Measurements from ENCODE around the gene CAP2. TPM values are rescaled to one million over a fixed set of nuclear protein-coding genes. Genes with fewer than 3 reads are reported as not detected.

The CAP2 gene
- total RNA-seq, 1 experiment from 2014 or later = 7.2 TPM

DNA sequence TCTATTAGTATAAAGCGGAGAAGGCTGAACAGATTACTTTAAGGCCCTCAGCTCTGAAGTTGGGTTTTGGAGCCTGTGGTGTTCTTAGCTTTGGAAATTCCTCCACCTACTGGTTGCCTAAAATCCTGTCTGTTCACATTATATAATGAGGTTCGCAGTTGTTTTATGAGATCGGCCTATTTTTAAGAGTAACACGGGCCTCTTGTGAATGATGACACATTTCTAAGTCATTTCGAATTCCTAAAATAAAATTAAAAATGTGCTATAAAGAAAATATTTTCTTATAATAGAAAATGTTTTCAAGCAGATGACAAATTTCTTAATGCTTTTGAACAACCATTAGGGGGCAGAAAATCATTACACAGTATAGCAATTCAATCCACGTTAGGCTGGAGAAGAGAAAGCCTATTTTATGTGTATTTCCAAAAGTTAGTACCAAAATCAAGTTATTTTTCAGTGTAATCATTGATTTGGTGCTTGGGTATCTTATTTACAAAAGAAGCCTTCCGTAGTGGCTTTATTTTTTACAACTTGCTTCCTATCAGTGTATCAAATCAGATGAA lies 190.9 kb downstream of the CAP2 start:
- Mint-ChIP-seq H3K36me3 (no peaks in the 10 kb centered on the region), H3K27ac (no peak overlapping the region), H3K27me3 (ENCODE audit: low read depth) (peaks cover 14% of the 10 kb centered on the region), H3K9me3 (peaks cover 8% of the 10 kb centered on the region), H3K4me1 (no peaks in the 10 kb centered on the region), H3K4me3 (no peak overlapping the region)
- ATAC-seq (peak; percentile 44), DNase-seq (ENCODE audit: low spot score) (no peak)
- ChIA-PET POLR2A (no interaction called here), CTCF (interaction anchor here (0.6 to 1.1 kb wide), 36 partner anchors 10 to 498 kb away, joined by 3 to 11 read pairs (median 4); partner anchors contain the start of genes CAP2 and FAM8A1)
- TF ChIP-seq, protein P1, sequence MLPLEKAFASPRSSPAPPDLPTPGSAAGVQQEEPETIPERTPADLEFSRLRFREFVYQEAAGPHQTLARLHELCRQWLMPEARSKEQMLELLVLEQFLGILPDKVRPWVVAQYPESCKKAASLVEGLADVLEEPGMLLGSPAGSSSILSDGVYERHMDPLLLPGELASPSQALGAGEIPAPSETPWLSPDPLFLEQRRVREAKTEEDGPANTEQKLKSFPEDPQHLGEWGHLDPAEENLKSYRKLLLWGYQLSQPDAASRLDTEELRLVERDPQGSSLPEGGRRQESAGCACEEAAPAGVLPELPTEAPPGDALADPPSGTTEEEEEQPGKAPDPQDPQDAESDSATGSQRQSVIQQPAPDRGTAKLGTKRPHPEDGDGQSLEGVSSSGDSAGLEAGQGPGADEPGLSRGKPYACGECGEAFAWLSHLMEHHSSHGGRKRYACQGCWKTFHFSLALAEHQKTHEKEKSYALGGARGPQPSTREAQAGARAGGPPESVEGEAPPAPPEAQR (CRISPR knock-in tag; IDR thresholded peaks at IDR 0.05) = no peak
- TF ChIP-seq, protein P2, sequence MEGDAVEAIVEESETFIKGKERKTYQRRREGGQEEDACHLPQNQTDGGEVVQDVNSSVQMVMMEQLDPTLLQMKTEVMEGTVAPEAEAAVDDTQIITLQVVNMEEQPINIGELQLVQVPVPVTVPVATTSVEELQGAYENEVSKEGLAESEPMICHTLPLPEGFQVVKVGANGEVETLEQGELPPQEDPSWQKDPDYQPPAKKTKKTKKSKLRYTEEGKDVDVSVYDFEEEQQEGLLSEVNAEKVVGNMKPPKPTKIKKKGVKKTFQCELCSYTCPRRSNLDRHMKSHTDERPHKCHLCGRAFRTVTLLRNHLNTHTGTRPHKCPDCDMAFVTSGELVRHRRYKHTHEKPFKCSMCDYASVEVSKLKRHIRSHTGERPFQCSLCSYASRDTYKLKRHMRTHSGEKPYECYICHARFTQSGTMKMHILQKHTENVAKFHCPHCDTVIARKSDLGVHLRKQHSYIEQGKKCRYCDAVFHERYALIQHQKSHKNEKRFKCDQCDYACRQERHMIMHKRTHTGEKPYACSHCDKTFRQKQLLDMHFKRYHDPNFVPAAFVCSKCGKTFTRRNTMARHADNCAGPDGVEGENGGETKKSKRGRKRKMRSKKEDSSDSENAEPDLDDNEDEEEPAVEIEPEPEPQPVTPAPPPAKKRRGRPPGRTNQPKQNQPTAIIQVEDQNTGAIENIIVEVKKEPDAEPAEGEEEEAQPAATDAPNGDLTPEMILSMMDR (IDR thresholded peaks at IDR 0.05) = peak; percentile 14

DNA sequence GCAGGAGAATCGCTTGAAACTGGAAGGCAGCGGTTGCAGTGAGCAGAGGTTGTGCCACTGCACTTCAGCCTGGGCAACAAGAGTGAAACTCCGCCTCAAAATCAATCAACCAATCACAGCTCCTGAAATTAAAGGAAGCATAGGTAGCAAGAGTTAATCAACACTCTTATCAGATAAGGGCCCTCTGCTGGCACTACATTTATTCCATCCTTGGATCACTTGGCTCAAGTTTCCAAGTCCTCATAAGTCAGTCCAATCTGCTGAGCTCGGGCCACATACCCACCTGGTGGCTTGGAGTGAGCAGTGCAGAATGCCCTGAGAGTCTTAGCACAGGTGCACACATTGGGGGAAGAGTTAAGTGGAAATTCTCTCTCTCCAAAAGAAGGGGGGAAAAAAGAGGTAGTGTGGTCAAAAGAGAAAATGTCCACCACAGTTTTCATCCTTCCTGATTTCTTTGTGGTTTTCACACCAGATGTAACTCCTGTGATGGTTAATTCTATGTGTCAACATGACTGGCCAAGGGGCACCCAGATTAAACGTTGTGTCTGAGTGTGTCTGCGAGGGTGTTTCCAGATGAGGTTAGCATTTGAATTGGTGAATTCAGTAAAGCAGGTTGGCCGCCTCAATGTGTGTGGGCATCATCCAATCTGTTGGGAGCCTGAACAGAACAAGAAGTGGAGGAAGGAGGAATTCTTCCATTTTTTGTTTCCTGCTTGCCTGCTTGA lies 192.5 kb downstream of the CAP2 start:
- peak; percentile 93 for ATAC-seq
- Mint-ChIP-seq H3K4me3 (no peak overlapping the region), H3K27me3 (ENCODE audit: low read depth) (peaks cover 8% of the 10 kb centered on the region; the same call in 1 of the 2 replicates)
- TF ChIP-seq ZNF219 (CRISPR knock-in tag; IDR thresholded peaks at IDR 0.05; ENCODE audit: borderline replicate concordance) = no peak
- no peak for TF ChIP-seq ZNF121 (CRISPR knock-in tag; IDR thresholded peaks at IDR 0.05)
- TF ChIP-seq, protein P3, sequence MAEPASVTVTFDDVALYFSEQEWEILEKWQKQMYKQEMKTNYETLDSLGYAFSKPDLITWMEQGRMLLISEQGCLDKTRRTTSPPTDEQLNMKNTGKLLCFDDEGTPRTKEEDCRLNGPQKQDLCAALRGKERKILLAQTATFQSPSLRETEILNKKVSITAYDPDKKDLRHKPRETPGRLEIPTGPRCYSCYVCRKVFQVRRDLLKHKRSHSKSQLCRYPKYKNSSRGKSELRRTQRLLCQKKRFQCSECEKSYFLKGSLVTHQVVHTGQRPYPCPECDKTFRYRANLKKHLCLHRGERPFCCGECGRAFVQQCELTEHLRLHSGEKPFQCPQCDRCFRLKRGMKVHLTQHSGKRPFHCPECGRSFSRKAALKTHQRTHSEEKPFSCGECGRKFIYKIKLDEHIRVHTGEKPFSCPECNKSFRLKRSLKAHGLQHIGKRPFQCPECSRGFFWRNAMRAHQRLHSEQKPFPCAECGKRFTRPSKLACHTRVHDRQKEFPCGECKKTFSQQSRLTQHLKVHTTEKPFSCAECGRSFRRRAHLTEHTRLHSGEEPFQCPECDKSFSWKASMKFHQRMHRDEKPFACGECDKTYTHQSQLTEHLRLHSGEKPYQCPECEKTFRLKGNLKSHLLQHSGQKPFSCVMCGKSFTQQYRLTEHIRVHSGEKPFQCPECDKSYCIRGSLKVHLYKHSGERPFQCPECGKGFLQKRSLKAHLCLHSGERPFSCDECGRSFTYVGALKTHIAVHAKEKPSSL (CRISPR knock-in tag; conservative IDR thresholded peaks at IDR 0.05) = no peak
- TF ChIP-seq SP1 (CRISPR knock-in tag; conservative IDR thresholded peaks at IDR 0.05) = no peak
- TF ChIP-seq, protein P4, sequence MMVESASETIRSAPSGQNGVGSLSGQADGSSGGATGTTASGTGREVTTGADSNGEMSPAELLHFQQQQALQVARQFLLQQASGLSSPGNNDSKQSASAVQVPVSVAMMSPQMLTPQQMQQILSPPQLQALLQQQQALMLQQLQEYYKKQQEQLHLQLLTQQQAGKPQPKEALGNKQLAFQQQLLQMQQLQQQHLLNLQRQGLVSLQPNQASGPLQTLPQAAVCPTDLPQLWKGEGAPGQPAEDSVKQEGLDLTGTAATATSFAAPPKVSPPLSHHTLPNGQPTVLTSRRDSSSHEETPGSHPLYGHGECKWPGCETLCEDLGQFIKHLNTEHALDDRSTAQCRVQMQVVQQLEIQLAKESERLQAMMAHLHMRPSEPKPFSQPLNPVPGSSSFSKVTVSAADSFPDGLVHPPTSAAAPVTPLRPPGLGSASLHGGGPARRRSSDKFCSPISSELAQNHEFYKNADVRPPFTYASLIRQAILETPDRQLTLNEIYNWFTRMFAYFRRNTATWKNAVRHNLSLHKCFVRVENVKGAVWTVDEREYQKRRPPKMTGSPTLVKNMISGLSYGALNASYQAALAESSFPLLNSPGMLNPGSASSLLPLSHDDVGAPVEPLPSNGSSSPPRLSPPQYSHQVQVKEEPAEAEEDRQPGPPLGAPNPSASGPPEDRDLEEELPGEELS (CRISPR knock-in tag; IDR thresholded peaks at IDR 0.05) = no peak
- TF ChIP-seq, protein P5, sequence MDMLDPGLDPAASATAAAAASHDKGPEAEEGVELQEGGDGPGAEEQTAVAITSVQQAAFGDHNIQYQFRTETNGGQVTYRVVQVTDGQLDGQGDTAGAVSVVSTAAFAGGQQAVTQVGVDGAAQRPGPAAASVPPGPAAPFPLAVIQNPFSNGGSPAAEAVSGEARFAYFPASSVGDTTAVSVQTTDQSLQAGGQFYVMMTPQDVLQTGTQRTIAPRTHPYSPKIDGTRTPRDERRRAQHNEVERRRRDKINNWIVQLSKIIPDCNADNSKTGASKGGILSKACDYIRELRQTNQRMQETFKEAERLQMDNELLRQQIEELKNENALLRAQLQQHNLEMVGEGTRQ (CRISPR knock-in tag; IDR thresholded peaks at IDR 0.05) = no peak
- no peak for TF ChIP-seq EMX1 (CRISPR knock-in tag; IDR thresholded peaks at IDR 0.05)
- no peak for TF ChIP-seq NFATC4 (CRISPR knock-in tag; IDR thresholded peaks at IDR 0.05)
- TF ChIP-seq SOX15 (CRISPR knock-in tag; IDR thresholded peaks at IDR 0.05) = no peak
- TF ChIP-seq GTF2I (CRISPR knock-in tag; conservative IDR thresholded peaks at IDR 0.05) = no peak
- TF ChIP-seq ESRRA (CRISPR knock-in tag; IDR thresholded peaks at IDR 0.05; ENCODE audit: borderline replicate concordance) = no peak
- TF ChIP-seq, protein P6, sequence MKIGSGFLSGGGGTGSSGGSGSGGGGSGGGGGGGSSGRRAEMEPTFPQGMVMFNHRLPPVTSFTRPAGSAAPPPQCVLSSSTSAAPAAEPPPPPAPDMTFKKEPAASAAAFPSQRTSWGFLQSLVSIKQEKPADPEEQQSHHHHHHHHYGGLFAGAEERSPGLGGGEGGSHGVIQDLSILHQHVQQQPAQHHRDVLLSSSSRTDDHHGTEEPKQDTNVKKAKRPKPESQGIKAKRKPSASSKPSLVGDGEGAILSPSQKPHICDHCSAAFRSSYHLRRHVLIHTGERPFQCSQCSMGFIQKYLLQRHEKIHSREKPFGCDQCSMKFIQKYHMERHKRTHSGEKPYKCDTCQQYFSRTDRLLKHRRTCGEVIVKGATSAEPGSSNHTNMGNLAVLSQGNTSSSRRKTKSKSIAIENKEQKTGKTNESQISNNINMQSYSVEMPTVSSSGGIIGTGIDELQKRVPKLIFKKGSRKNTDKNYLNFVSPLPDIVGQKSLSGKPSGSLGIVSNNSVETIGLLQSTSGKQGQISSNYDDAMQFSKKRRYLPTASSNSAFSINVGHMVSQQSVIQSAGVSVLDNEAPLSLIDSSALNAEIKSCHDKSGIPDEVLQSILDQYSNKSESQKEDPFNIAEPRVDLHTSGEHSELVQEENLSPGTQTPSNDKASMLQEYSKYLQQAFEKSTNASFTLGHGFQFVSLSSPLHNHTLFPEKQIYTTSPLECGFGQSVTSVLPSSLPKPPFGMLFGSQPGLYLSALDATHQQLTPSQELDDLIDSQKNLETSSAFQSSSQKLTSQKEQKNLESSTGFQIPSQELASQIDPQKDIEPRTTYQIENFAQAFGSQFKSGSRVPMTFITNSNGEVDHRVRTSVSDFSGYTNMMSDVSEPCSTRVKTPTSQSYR (CRISPR knock-in tag; IDR thresholded peaks at IDR 0.05) = no peak
- TF ChIP-seq, protein P7, sequence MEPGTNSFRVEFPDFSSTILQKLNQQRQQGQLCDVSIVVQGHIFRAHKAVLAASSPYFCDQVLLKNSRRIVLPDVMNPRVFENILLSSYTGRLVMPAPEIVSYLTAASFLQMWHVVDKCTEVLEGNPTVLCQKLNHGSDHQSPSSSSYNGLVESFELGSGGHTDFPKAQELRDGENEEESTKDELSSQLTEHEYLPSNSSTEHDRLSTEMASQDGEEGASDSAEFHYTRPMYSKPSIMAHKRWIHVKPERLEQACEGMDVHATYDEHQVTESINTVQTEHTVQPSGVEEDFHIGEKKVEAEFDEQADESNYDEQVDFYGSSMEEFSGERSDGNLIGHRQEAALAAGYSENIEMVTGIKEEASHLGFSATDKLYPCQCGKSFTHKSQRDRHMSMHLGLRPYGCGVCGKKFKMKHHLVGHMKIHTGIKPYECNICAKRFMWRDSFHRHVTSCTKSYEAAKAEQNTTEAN (CRISPR knock-in tag; IDR thresholded peaks at IDR 0.05) = no peak
- no peak for TF ChIP-seq GABPB1 (CRISPR knock-in tag; IDR thresholded peaks at IDR 0.05)
- no peak for TF ChIP-seq ATF1 (CRISPR knock-in tag; IDR thresholded peaks at IDR 0.05)
- TF ChIP-seq RORB (CRISPR knock-in tag; IDR thresholded peaks at IDR 0.05) = no peak

More for the DNA sequence above, 192.5 kb downstream of the CAP2 start:
- peak; percentile 36 for DNase-seq (ENCODE audit: low spot score)
- H3K27ac Mint-ChIP-seq = no peak overlapping the region
- H3K36me3 Mint-ChIP-seq = no peaks in the 10 kb centered on the region
- POLR2A ChIA-PET = no interaction called here
- CTCF ChIA-PET = interaction anchor here (0.5 to 1.6 kb wide), 11 partner anchors 13 to 424 kb away, joined by 3 to 8 read pairs (median 4); partner anchors contain the start of gene FAM8A1
- peaks cover 7% of the 10 kb centered on the region for H3K9me3 Mint-ChIP-seq
- no peaks in the 10 kb centered on the region for H3K4me1 Mint-ChIP-seq
